Osteoblast (primary cell): Measurements from ENCODE around the gene ZNF483. TPM values are rescaled to one million over a fixed set of nuclear protein-coding genes. Genes with fewer than 3 reads are reported as not detected.
"Not testable (repeated sequence)": the region's sequence is repeated elsewhere in the genome, so short reads cannot be mapped to it uniquely, and the experiment has no call there.

ENCODE experiments used
- DNase-seq: peaks from one replicate; pipeline ENCODE4 v3.0.0; 2011; ENCODE audit warnings: low spot score, mixed read lengths; ENCODE audit not compliant: insufficient read length; ENCODE audit errors: missing footprints
- H2AFZ ChIP-seq: 2 replicates; pipeline ENCODE4 v1.6.0; 2011; ENCODE audit warnings: mild to moderate bottlenecking, low read length
- H3K27ac ChIP-seq: 2 replicates; pipeline ENCODE4 v1.5.1; 2011; ENCODE audit warnings: mild to moderate bottlenecking, low read depth, low read length, moderate library complexity
- H3K27me3 ChIP-seq: 2 replicates; pipeline ENCODE4 v1.6.0; 2012; ENCODE audit warnings: mild to moderate bottlenecking, control low read depth, inconsistent platforms, low read length, moderate library complexity; ENCODE audit not compliant: insufficient read depth
- H3K36me3 ChIP-seq: 2 replicates; pipeline ENCODE4 v1.5.1; 2011; ENCODE audit warnings: mild to moderate bottlenecking, low read length, control low read depth, moderate library complexity; ENCODE audit not compliant: insufficient read depth
- H3K4me1 ChIP-seq: 2 replicates; pipeline ENCODE4 v1.5.1; 2011; ENCODE audit warnings: mild to moderate bottlenecking, low read length, control low read depth, moderate library complexity; ENCODE audit not compliant: insufficient read depth
- H3K4me2 ChIP-seq: 2 replicates; pipeline ENCODE4 v1.6.0; 2011; ENCODE audit warnings: mild to moderate bottlenecking, low read length; ENCODE audit not compliant: insufficient read depth
- H3K4me3 ChIP-seq: fragments of 200-600 bp; sonication (generic); 3 replicates; pipeline ENCODE4 v1.5.1; 2012; ENCODE audit warnings: mild to moderate bottlenecking, low read length, inconsistent platforms; ENCODE audit not compliant: insufficient read depth
- H3K79me2 ChIP-seq: 2 replicates; pipeline ENCODE4 v1.6.0; 2012; ENCODE audit warnings: mild to moderate bottlenecking, low read length, control low read depth, inconsistent platforms; ENCODE audit not compliant: insufficient read depth
- H3K9me3 ChIP-seq: 2 replicates; pipeline ENCODE4 v1.5.1; 2011; ENCODE audit warnings: low read depth, low read length, control low read depth
- H4K20me1 ChIP-seq: 2 replicates; pipeline ENCODE4 v1.6.0; 2012; ENCODE audit warnings: mild to moderate bottlenecking, low read length, control low read depth; ENCODE audit not compliant: insufficient read depth
- total RNA-seq: library from RNA; depleted of rRNA; stranded (reverse); fragments of >200 nt; gene quantifications from 2 replicates; pipeline ENCODE4 v1.2.3, GENCODE V29; 2012
- TF ChIP-seq, protein P1 (sequence below): IDR thresholded peaks from 2 replicates; pipeline ENCODE4 v1.5.1; 2011; ENCODE audit warnings: mild to moderate bottlenecking, low read depth, low read length, moderate library complexity; ENCODE audit errors: extremely low read depth

Gene ZNF483
- total RNA-seq, 1 donor = 6.2 TPM

DNA sequence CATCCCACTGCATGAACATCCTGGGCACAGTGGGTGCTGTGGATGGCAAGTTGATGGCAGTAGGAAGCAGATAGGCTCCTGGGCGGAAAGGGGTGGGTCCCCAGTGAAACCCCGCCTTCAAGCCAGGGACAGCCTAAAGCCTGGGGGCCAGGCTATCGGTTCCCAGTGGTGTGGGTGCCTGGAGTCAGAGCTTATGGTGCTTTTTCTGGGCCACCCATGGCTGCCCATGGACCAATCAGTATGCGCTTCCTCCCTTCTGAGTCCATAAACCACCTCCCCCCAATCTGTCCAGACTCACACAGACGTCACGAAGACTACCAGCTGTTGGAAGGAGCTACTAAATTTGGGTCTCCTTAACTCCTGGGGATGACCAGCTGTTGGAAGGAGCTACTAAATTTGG is 23.3 kb upstream of the ZNF483 start:
- H3K27ac ChIP-seq = no peak overlapping the region
- TF ChIP-seq, protein P1, sequence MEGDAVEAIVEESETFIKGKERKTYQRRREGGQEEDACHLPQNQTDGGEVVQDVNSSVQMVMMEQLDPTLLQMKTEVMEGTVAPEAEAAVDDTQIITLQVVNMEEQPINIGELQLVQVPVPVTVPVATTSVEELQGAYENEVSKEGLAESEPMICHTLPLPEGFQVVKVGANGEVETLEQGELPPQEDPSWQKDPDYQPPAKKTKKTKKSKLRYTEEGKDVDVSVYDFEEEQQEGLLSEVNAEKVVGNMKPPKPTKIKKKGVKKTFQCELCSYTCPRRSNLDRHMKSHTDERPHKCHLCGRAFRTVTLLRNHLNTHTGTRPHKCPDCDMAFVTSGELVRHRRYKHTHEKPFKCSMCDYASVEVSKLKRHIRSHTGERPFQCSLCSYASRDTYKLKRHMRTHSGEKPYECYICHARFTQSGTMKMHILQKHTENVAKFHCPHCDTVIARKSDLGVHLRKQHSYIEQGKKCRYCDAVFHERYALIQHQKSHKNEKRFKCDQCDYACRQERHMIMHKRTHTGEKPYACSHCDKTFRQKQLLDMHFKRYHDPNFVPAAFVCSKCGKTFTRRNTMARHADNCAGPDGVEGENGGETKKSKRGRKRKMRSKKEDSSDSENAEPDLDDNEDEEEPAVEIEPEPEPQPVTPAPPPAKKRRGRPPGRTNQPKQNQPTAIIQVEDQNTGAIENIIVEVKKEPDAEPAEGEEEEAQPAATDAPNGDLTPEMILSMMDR = no peak
- H2AFZ ChIP-seq = no peak overlapping the region
- no peaks in the 10 kb centered on the region for H4K20me1 ChIP-seq
- peaks cover 3% of the 10 kb centered on the region for H3K27me3 ChIP-seq
- no peak overlapping the region for H3K4me3 ChIP-seq
- H3K79me2 ChIP-seq = no peaks in the 10 kb centered on the region
- H3K4me2 ChIP-seq = no peak overlapping the region
- H3K36me3 ChIP-seq = no peaks in the 10 kb centered on the region
- H3K4me1 ChIP-seq = no peaks in the 10 kb centered on the region
- H3K9me3 ChIP-seq = no peaks in the 10 kb centered on the region
- no peak for DNase-seq

- TF ChIP-seq, protein P1 = no peak
- Histone ChIP-seq H3K4me1 (no peaks in the 10 kb centered on the region), H4K20me1 (no peaks in the 10 kb centered on the region), H3K79me2 (no peaks in the 10 kb centered on the region), H3K4me2 (no peak overlapping the region), H3K4me3 (no peak overlapping the region), H3K27me3 (peaks cover 3% of the 10 kb centered on the region), H3K9me3 (no peaks in the 10 kb centered on the region), H2AFZ (no peak overlapping the region), H3K36me3 (no peaks in the 10 kb centered on the region), H3K27ac (no peak overlapping the region)
- DNase-seq = no peak
Observed at GRCh38 chr9:111502506-111502905, 22.5 kb upstream of the ZNF483 start.

DNA sequence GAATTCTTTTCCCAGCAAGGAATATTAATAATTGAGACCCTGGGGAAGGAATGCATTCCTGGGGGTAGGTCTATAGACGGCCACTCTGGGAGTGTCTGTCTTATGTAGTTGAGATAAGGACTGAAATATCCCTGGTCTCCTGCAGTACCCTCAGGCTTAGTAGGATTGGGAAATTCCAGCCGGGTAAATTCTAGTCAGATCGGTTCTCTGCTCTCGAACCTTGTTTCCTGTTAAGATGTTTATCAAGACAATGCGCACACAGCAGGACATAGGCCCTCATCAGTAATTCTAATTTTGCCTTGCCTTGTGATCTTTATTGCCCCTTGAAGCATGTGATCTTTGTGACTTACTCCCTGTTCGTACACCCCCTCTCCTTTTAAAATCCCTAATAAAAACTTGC is 13.4 kb upstream of the ZNF483 start:
- H3K27ac ChIP-seq, H3K4me2 ChIP-seq, H3K36me3 ChIP-seq, H4K20me1 ChIP-seq, H3K9me3 ChIP-seq, H3K4me1 ChIP-seq, H3K4me3 ChIP-seq, H2AFZ ChIP-seq, H3K79me2 ChIP-seq, H3K27me3 ChIP-seq, DNase-seq: not testable (repeated sequence)

GRCh38 chr9:111514967-111515366 is 10.0 kb upstream of the ZNF483 start:
- H3K4me2 ChIP-seq = no peak overlapping the region
- no peaks in the 10 kb centered on the region for H4K20me1 ChIP-seq
- no peak overlapping the region for H3K4me3 ChIP-seq
- no peak for DNase-seq
- no peaks in the 10 kb centered on the region for H3K36me3 ChIP-seq
- no peaks in the 10 kb centered on the region for H3K79me2 ChIP-seq
- H2AFZ ChIP-seq = no peak overlapping the region
- TF ChIP-seq, protein P1 = no peak
- H3K4me1 ChIP-seq = no peaks in the 10 kb centered on the region
- H3K27ac ChIP-seq = no peak overlapping the region
- H3K9me3 ChIP-seq = no peaks in the 10 kb centered on the region
- no peaks in the 10 kb centered on the region for H3K27me3 ChIP-seq
